H1 (cell line): Measurements from ENCODE around the gene BHLHE23. TPM values are rescaled to one million over a fixed set of nuclear protein-coding genes. Genes with fewer than 3 reads are reported as not detected.
A peak's percentile ranks its signal among the peaks of the same experiment; 100 is the strongest.

Experiments
- CTCF ChIA-PET: fragments of 300-600 bp; sonication (Branson Sonifier 250); formaldehyde crosslinking; loops from one replicate; lab custom pipeline; 2021; ENCODE audit not compliant: partially characterized antibody; lab: Charles Lee
- POLR2A ChIA-PET: fragments of 300-600 bp; sonication (Branson Sonifier 250); formaldehyde crosslinking; loops from one replicate; lab custom pipeline; 2021; ENCODE audit warnings: inconsistent platforms; ENCODE audit not compliant: partially characterized antibody; lab: Charles Lee
- DNase-seq, 2 experiments: peaks; one replicate each; pipeline versions ENCODE4 v3.0.0 to v3.0.0-alpha.2; 2010 to 2022; ENCODE audit warnings: low spot score in 2 of 2, low read depth in 1 of 2, mixed read lengths in 1 of 2
- FAIRE-seq: peaks from 2 replicates; lab custom pipeline; 2011; peaks lifted over from hg19 to GRCh38; lab: Jason Lieb, UNC
- H2AFZ ChIP-seq: 2 replicates; pipeline ENCODE4 v1.8.1; 2012; ENCODE audit warnings: low read length, inconsistent platforms
- H2AK5ac ChIP-seq: 2 replicates; pipeline ENCODE4 v1.6.1; 2013; ENCODE audit warnings: low read depth, low read length
- H2BK120ac ChIP-seq: replicated peaks from 2 replicates; pipeline ENCODE3; 2013; ENCODE audit warnings: low read depth, low read length, inconsistent platforms
- H2BK12ac ChIP-seq: 2 replicates; pipeline ENCODE4 v1.6.1; 2013; ENCODE audit warnings: low read depth, low read length
- H2BK15ac ChIP-seq: 2 replicates; pipeline ENCODE4 v1.6.1; 2013; ENCODE audit warnings: low read length
- H2BK20ac ChIP-seq: 2 replicates; pipeline ENCODE4 v1.6.1; 2013; ENCODE audit warnings: low read length
- H2BK5ac ChIP-seq: 2 replicates; pipeline ENCODE4 v1.6.1; 2013; ENCODE audit warnings: low read depth, low read length
- H3K14ac ChIP-seq: 2 replicates; pipeline ENCODE4 v1.6.1; 2013; ENCODE audit warnings: inconsistent platforms; ENCODE audit not compliant: insufficient read length
- H3K18ac ChIP-seq: 2 replicates; pipeline ENCODE4 v1.6.1; 2013; ENCODE audit warnings: low read length; ENCODE audit errors: extremely low read depth
- H3K23ac ChIP-seq: 2 replicates; pipeline ENCODE4 v1.6.1; 2013; ENCODE audit warnings: inconsistent platforms; ENCODE audit not compliant: insufficient read length
- H3K23me2 ChIP-seq: 2 replicates; pipeline ENCODE4 v1.6.1; 2013; ENCODE audit warnings: low read depth, low read length
- H3K27ac ChIP-seq: 2 replicates; pipeline ENCODE4 v1.6.1; 2011; ENCODE audit warnings: low read depth, low read length, inconsistent platforms
- H3K27me3 ChIP-seq, 4 experiments: replicated peaks in 1 of 4; 1 replicate in 1 of 4; 2 replicates in 3 of 4; pipeline versions ENCODE4 v1.6.1 to v1.8.1; 2011 to 2013; ENCODE audit warnings: low read length in 3 of 4, mild to moderate bottlenecking in 3 of 4, inconsistent platforms in 2 of 4, mixed read lengths in 2 of 4, moderate library complexity in 1 of 4; ENCODE audit not compliant: control insufficient read depth in 3 of 4, insufficient read depth in 3 of 4; ENCODE audit errors: extremely low read depth in 1 of 4
- H3K36me3 ChIP-seq, 4 experiments: 2 replicates each; pipeline versions ENCODE4 v1.6.1 to v1.8.1; 2011 to 2013; ENCODE audit warnings: mild to moderate bottlenecking in 4 of 4, low read length in 3 of 4, moderate library complexity in 2 of 4, control low read depth in 1 of 4, inconsistent platforms in 1 of 4; ENCODE audit not compliant: insufficient read depth in 4 of 4, control insufficient read depth in 2 of 4
- H3K4ac ChIP-seq: replicated peaks from 2 replicates; pipeline ENCODE3; 2013; ENCODE audit warnings: low read length, low read depth, mixed read lengths, inconsistent platforms; ENCODE audit not compliant: insufficient read length
- H3K4me1 ChIP-seq, 4 experiments: replicated peaks in 1 of 4; 1 replicate in 1 of 4; 2 replicates in 3 of 4; pipeline versions ENCODE4 v1.6.1 to v1.8.1; 2011 to 2013; ENCODE audit warnings: low read length in 3 of 4, inconsistent platforms in 2 of 4, mixed read lengths in 1 of 4; ENCODE audit not compliant: insufficient read depth in 4 of 4, control insufficient read depth in 3 of 4
- H3K4me2 ChIP-seq, 2 experiments: 2 replicates each; pipeline versions ENCODE4 v1.6.1 to v1.8.1; 2011 to 2013; ENCODE audit warnings: low read depth in 2 of 2, low read length in 2 of 2, control low read depth in 1 of 2, inconsistent platforms in 1 of 2, mild to moderate bottlenecking in 1 of 2; ENCODE audit not compliant: insufficient read depth in 1 of 2
- H3K4me3 ChIP-seq, 4 experiments: fragments of 200-600, 300-600 bp in 1 of 4; sonication (generic), shearing (Covaris generic), sonication (Bioruptor Twin) in 1 of 4; 2 replicates each; pipeline versions ENCODE4 v1.5.1 to v1.8.1; 2011 to 2016; ENCODE audit warnings: low read length in 4 of 4, low read depth in 3 of 4, control low read depth in 2 of 4, inconsistent platforms in 2 of 4, mild to moderate bottlenecking in 2 of 4, mixed read lengths in 1 of 4, moderate library complexity in 1 of 4; ENCODE audit not compliant: insufficient read depth in 2 of 4; ENCODE audit errors: extremely low read depth in 1 of 4
- H3K56ac ChIP-seq: replicated peaks from 2 replicates; pipeline ENCODE3; 2013; ENCODE audit warnings: low read depth, mild to moderate bottlenecking, mixed read lengths, low read length, inconsistent platforms; ENCODE audit not compliant: insufficient read length
- H3K79me1 ChIP-seq: 2 replicates; pipeline ENCODE4 v1.6.1; 2013; ENCODE audit warnings: low read depth, low read length, control low read depth
- H3K79me2 ChIP-seq, 2 experiments: 2 replicates each; pipeline versions ENCODE4 v1.6.1 to v1.8.1; 2012 to 2013; ENCODE audit warnings: low read length in 2 of 2, mild to moderate bottlenecking in 2 of 2, inconsistent platforms in 1 of 2; ENCODE audit not compliant: insufficient read depth in 2 of 2, control insufficient read depth in 1 of 2
- H3K9ac ChIP-seq, 4 experiments: replicated peaks in 1 of 4; 1 replicate in 1 of 4; 2 replicates in 3 of 4; pipeline versions ENCODE4 v1.6.1 to v1.8.1; 2011 to 2013; ENCODE audit warnings: low read depth in 3 of 4, low read length in 3 of 4, control low read depth in 2 of 4, mild to moderate bottlenecking in 2 of 4, moderate library complexity in 2 of 4, inconsistent platforms in 1 of 4; ENCODE audit errors: extremely low read depth in 1 of 4
- H3K9me3 ChIP-seq, 2 experiments: 2 replicates each; pipeline versions ENCODE4 v1.6.1 to v1.8.1; 2012 to 2013; ENCODE audit warnings: mild to moderate bottlenecking in 2 of 2, moderate library complexity in 2 of 2, control low read depth in 1 of 2, inconsistent platforms in 1 of 2, low read depth in 1 of 2, low read length in 1 of 2, mixed read lengths in 1 of 2; ENCODE audit not compliant: insufficient read depth in 2 of 2
- H4K20me1 ChIP-seq, 2 experiments: replicated peaks in 1 of 2; 2 replicates each; pipeline versions ENCODE3 to v1.8.1; 2011 to 2013; ENCODE audit warnings: inconsistent platforms in 2 of 2, low read length in 2 of 2, mild to moderate bottlenecking in 1 of 2; ENCODE audit not compliant: insufficient read depth in 2 of 2, control insufficient read depth in 1 of 2
- H4K5ac ChIP-seq: 2 replicates; pipeline ENCODE4 v1.6.1; 2013; ENCODE audit warnings: low read length, low read depth, mixed read lengths, inconsistent platforms; ENCODE audit not compliant: insufficient read length
- H4K8ac ChIP-seq: 2 replicates; pipeline ENCODE4 v1.8.0; 2013; ENCODE audit warnings: mild to moderate bottlenecking, moderate library complexity, low read length, inconsistent platforms; ENCODE audit not compliant: insufficient read depth; ENCODE audit errors: extremely low read depth
- H4K91ac ChIP-seq: replicated peaks from 2 replicates; pipeline ENCODE3; 2013; ENCODE audit warnings: low read length, mixed read lengths, inconsistent platforms; ENCODE audit not compliant: insufficient read length
- BCL11A ChIP-seq, 2 experiments: IDR thresholded peaks; one replicate each; pipeline ENCODE4 v1.6.1; 2011; ENCODE audit warnings: low read depth in 2 of 2, low read length in 2 of 2, mild to moderate bottlenecking in 2 of 2
- E2F6 ChIP-seq: IDR thresholded peaks from 2 replicates; pipeline ENCODE4 v1.6.1; 2012; ENCODE audit warnings: inconsistent platforms
- KDM1A ChIP-seq: fragments of 200-600, 300-600 bp; sonication (generic); IDR thresholded peaks from 2 replicates; pipeline ENCODE4 v1.7.1; 2016; ENCODE audit warnings: mild to moderate bottlenecking, low read length, borderline replicate concordance
- POLR2A ChIP-seq, 2 experiments: IDR thresholded peaks; 1 replicate in 1 of 2; 2 replicates in 1 of 2; pipeline ENCODE4 v1.6.1; 2011; ENCODE audit warnings: low read depth in 2 of 2, low read length in 2 of 2, mild to moderate bottlenecking in 2 of 2; ENCODE audit errors: control extremely low read depth in 1 of 2
- POLR2AphosphoS5 ChIP-seq: IDR thresholded peaks from 2 replicates; pipeline ENCODE4 v1.6.1; 2011; ENCODE audit warnings: low read depth, low read length
- RNF2 ChIP-seq: fragments of 200-900, 300-1000 bp; sonication (generic); IDR thresholded peaks from 2 replicates; pipeline ENCODE4 v1.7.1; 2016; ENCODE audit warnings: borderline replicate concordance, low read depth, mild to moderate bottlenecking, antibody characterized with exemption, low read length; ENCODE audit not compliant: poor library complexity, severe bottlenecking; ENCODE audit errors: missing control alignments
- RXRA ChIP-seq: IDR thresholded peaks from 2 replicates; pipeline ENCODE4 v1.6.1; 2011; ENCODE audit warnings: low read depth, mild to moderate bottlenecking, low read length, moderate library complexity; ENCODE audit not compliant: insufficient read depth
- SIN3A ChIP-seq, 2 experiments: IDR thresholded peaks in 1 of 2; conservative IDR thresholded peaks in 1 of 2; 2 replicates each; pipeline ENCODE4 v1.6.1; 2011 to 2012; ENCODE audit warnings: low read length in 2 of 2, improper control_type of control experiment in 1 of 2, low read depth in 1 of 2, mild to moderate bottlenecking in 1 of 2
- SP1 ChIP-seq: IDR thresholded peaks from 2 replicates; pipeline ENCODE4 v1.6.1; 2011; ENCODE audit warnings: low read depth, low read length
- WGBS, 2 experiments: shearing (Covaris generic) in 1 of 2; methylation state at CpG; one replicate each; pipeline versions ENCODE4 v1.1.6 to v1.1.7; 2013 to 2015; ENCODE audit warnings: low lambda C conversion rate in 2 of 2, mixed read lengths in 2 of 2, inconsistent platforms in 1 of 2, low coverage in 1 of 2, missing lambda C conversion rate in 1 of 2; ENCODE audit not compliant: insufficient replicate concordance in 2 of 2, insufficient coverage in 1 of 2, insufficient read length in 1 of 2; ENCODE audit errors: extremely low coverage in 1 of 2, missing lambda C conversion rate in 1 of 2; 5-methylcytosine and 5-hydroxymethylcytosine counted together
- polyA plus RNA-seq, 7 experiments: library from polyadenylated mRNA; depleted of rRNA in 3 of 7; stranded (reverse) in 5 of 7; unstranded in 2 of 7; fragments of >200 nt in 5 of 7; fragments of 200-250 nt in 2 of 7; gene quantifications; 1 replicate in 5 of 7; 2 replicates in 1 of 7; 4 replicates in 1 of 7; pipeline versions ENCODE4 v1.2.1 to v1.2.3, GENCODE V29; 2011 to 2013; ENCODE audit warnings: missing spikeins in 2 of 7, mixed read lengths in 2 of 7
- total RNA-seq: library from RNA; stranded (reverse); fragmentation: NEBNext Ultra II Directional; extraction: Animal tissue kit (Norgen Biotek cat#: 25700); gene quantifications from 2 replicates; pipeline ENCODE4 v1.2.1, GENCODE V29; 2021
- TF ChIP-seq, protein P1 (sequence below): IDR thresholded peaks from 2 replicates; pipeline ENCODE4 v1.6.1; 2011; ENCODE audit warnings: low read length, improper control_type of control experiment

Gene BHLHE23
- total and polyA plus RNA-seq, 2 of the 8 experiments (the other 6 are each of a cell fraction or from before 2014, with no cell fraction given): 0.47 TPM; not detected in 1

DNA sequence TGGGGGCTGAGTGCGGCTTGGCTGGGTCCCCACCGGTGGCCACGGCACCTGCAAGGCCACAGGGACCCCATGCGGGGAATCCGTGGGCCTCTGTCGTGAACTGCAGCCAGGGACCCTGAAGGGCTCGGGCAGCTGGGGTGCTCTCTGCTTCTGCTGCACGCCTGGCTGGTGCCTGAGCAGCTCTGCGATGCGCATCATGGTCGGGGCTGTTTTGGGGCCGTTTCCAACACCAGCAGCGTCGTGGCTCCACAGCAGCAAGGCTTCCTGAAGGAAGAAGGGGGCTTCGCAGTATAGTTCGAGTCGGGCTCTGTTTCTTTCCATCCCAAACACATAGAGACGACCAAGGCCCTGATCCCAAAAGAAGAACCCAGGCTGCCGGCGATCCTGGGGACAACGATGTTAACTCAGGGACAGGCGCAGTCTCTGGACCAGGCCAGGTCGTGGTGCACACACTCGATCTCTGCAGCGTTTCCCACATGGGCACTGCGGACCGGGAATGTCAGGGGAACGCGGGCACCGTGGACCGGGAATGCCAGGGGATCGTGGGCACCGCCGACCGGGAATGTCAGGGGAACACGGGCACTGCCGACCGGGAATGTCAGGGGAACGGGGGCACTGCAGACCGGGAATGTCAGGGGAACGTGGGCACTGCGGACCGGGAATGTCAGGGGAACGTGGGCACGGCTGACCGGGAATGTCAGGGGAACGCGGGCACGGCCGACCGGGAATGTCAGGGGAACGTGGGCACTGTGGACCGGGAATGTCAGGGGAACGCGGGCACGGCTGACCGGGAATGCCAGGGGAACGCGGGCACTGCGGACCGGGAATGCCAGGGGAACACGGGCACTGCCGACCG, 36.8 kb upstream of the BHLHE23 start:
- Histone ChIP-seq H3K23ac (no peak overlapping the region), H4K91ac (no peak overlapping the region), H3K36me3 (no peaks in the 10 kb centered on the region), H4K8ac (peak overlapping the region; percentile 68; the same call in 1 of the 2 replicates), H3K27ac (no peak overlapping the region), H2BK15ac (no peak overlapping the region), H2BK120ac (no peak overlapping the region), H3K79me1 (no peaks in the 10 kb centered on the region), H4K20me1 (no peaks in the 10 kb centered on the region), H4K5ac (no peak overlapping the region), H3K56ac (no peak overlapping the region), H3K27me3 (no peaks in the 10 kb centered on the region), H2AFZ (no peak overlapping the region), H3K9ac (no peak overlapping the region), H3K18ac (no peak overlapping the region), H2BK12ac (no peak overlapping the region), H3K79me2 (no peaks in the 10 kb centered on the region), H3K4me2 (no peak overlapping the region), H3K4me1 (no peaks in the 10 kb centered on the region), H2BK5ac (no peak overlapping the region), H3K4ac (no peak overlapping the region), H3K23me2 (no peaks in the 10 kb centered on the region), H3K4me3 (no peak overlapping the region), H3K9me3 (peaks cover 6 to 11% of the 10 kb centered on the region in 2 experiments; a peak in 1 of 4 replicates), H3K14ac (no peak overlapping the region), H2BK20ac (no peak overlapping the region), H2AK5ac (no peak overlapping the region)
- FAIRE-seq (no peak), DNase-seq (no peak)
- POLR2A ChIA-PET: interaction anchor here (1.2 kb wide), 1 partner anchor 9 kb away, joined by 3 read pairs; no protein-coding TSS in a partner anchor
- CTCF ChIA-PET: interaction anchor here (0.8 to 1.1 kb wide), 5 partner anchors 10 to 237 kb away, joined by 3 to 5 read pairs (median 3); no protein-coding TSS in a partner anchor
- WGBS, 2 experiments: 94% methylated on average over 56 of the region's 64 CpGs; no CpG with 5 or more reads in 1 of the 2 experiments
- TF ChIP-seq, protein P1, sequence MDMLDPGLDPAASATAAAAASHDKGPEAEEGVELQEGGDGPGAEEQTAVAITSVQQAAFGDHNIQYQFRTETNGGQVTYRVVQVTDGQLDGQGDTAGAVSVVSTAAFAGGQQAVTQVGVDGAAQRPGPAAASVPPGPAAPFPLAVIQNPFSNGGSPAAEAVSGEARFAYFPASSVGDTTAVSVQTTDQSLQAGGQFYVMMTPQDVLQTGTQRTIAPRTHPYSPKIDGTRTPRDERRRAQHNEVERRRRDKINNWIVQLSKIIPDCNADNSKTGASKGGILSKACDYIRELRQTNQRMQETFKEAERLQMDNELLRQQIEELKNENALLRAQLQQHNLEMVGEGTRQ: no peak
- TF ChIP-seq BCL11A (IDR thresholded peaks at IDR 0.05; ENCODE audit: low read depth in 2 of 2, low read length in 2 of 2) (no peak), RXRA (no peak), SIN3A (conservative IDR thresholded peaks at IDR 0.05 in 1 of 2, IDR thresholded peaks at IDR 0.05 in 1 of 2; ENCODE audit: low read depth in 1 of 2, low read length in 2 of 2) (no peak), SP1 (no peak), KDM1A (no peak), POLR2A (IDR thresholded peaks at IDR 0.05; ENCODE audit: control extremely low read depth in 1 of 2, low read depth in 2 of 2, low read length in 2 of 2) (no peak), RNF2 (no peak), POLR2AphosphoS5 (no peak), E2F6 (no peak)
